ENCODE data around the gene SELL. TPM values are rescaled to one million over a fixed set of nuclear protein-coding genes. Genes with fewer than 3 reads are reported as not detected.
"Not testable (repeated sequence)": the region's sequence is repeated elsewhere in the genome, so short reads cannot be mapped to it uniquely, and the experiment has no call there.

Gene SELL
- total and polyA plus RNA-seq, 7 donors, result 0.55 to 62.9 (median 1.5) TPM

DNA sequence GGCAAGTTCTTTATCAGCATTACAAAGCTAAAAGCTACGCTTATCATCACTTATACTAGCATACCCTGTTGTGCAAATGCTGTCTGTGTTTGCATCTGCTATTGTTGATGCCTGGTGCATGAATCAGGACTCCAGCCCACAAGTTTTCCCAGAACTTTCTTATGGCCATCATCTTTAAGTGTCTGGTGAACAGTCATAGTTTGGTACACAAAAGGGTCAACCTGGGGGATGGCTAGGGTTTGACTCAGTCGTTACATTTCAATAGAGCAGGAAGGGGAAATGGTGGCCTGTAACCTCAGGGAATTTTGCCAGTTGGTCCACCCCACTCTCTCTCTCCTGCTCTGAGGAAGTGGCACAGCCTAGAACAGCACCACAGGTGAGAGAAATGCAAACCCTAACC lies 35.4 kb downstream of the SELL start:
- Histone ChIP-seq H3K4me1 (no peaks in the 10 kb centered on the region), H3K36me3 (no peaks in the 10 kb centered on the region), H3K9me3 (peaks cover 0 to 2% (median 0%) of the 10 kb centered on the region in 4 donors), H3K4me3 (no peak overlapping the region), H3K27ac (no peak overlapping the region), H3K27me3 (no peaks in the 10 kb centered on the region)
- intact Hi-C loops (cut with DNase I), result no loop called here
- DNase-seq, result no peak
- 39 to 46% methylated on average over 2 of the region's 2 CpGs for WGBS, 2 donors
- TF ChIP-seq POLR2AphosphoS5 (IDR thresholded peaks at IDR 0.05) (no peak), CTCF (IDR thresholded peaks at IDR 0.05) (no peak), EP300 (IDR thresholded peaks at IDR 0.05) (no peak), POLR2A (IDR thresholded peaks at IDR 0.05) (no peak)

DNA sequence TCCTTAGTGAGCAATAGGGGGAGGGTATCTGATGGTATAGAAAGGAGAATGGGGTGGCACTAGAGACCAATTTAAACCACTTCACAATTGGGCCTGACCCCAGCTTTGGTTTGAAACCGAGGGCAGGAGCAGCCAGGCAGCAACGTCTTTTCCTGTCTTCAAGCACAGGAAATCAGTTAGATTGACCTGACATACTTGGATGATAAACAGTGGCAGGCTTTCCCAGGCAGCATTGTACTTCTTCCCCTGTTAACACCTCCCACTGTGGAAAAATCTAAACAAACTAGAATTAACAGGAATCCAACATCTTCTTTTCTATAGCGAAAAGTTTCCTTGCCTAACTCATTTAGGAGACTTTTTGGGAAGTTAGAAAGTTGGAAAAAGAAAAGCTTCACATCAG lies 40.6 kb downstream of the SELL start:
- Histone ChIP-seq H3K36me3 (no peaks in the 10 kb centered on the region), H3K4me1 (no peaks in the 10 kb centered on the region), H3K27ac (no peak overlapping the region), H3K27me3 (no peaks in the 10 kb centered on the region), H3K4me3 (no peak overlapping the region), H3K9me3 (peaks cover 0 to 2% (median 0%) of the 10 kb centered on the region in 4 donors)
- intact Hi-C loops (cut with DNase I), result no loop called here
- TF ChIP-seq POLR2AphosphoS5 (IDR thresholded peaks at IDR 0.05) (no peak), CTCF (IDR thresholded peaks at IDR 0.05) (no peak), EP300 (IDR thresholded peaks at IDR 0.05) (no peak), POLR2A (IDR thresholded peaks at IDR 0.05) (no peak)
- DNase-seq, result no peak
- WGBS, 2 donors, result 23 to 52% methylated on average over 3 of the region's 3 CpGs

- H3K36me3 ChIP-seq; H3K4me3 ChIP-seq; H3K9me3 ChIP-seq; H3K4me1 ChIP-seq; intact Hi-C loops (cut with DNase I); H3K27me3 ChIP-seq; H3K27ac ChIP-seq; DNase-seq: not testable (repeated sequence)
- WGBS, 2 donors, result 97% methylated on average over 3 of the region's 3 CpGs
Observed at GRCh38 chr1:169670244-169670643, 41.2 kb downstream of the SELL start.

DNA sequence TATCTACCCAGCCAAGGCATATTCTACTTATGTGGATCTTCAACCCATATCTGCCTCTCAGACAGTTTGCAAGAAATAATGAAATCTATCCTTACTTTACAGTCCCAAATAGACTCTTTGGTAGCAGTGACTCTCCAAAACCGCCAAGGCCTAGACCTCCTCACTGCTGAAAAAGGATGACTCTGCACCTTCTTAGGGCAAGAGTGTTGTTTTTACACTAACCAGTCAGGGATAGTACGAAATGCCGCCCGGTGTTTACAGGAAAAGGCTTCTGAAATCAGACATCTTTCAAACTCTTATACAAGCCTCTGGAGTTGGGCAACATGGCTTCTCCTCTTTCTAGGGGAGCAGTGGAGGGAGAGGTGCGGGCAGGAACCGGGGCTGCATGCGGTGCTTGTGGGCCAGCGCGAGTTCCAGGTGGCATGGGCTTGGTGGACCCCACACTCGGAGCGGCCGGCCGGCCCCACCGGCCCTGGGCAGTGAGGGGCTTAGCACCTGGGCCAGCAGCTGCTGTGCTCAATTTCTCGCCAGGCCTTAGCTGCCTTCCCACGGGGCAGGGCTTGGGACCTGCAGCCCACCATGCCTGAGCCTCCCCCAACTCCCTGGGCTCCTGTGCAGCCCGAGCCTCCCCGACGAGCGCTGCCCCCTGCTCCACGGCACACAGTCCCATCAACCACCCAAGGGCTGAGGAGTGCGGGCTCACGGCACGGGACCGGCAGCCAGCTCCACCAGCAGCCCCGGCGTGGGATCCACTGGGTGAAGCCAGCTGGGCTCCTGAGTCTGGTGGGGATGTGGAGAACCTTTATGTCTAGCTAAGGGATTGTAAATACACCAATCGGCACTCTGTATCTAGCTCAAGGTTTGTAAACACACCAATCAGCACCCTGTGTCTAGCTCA lies 43.5 kb downstream of the SELL start:
- H3K27ac ChIP-seq; H3K4me3 ChIP-seq; DNase-seq; intact Hi-C loops (cut with DNase I); H3K4me1 ChIP-seq; H3K27me3 ChIP-seq; H3K36me3 ChIP-seq; H3K9me3 ChIP-seq: not testable (repeated sequence)
- 91 to 96% methylated on average over 27 of the region's 28 CpGs for WGBS, 2 donors

GRCh38 chr1:169667227-169667639 lies 44.2 kb downstream of the SELL start:
- H3K27ac ChIP-seq; H3K4me3 ChIP-seq; intact Hi-C loops (cut with DNase I); H3K27me3 ChIP-seq; H3K4me1 ChIP-seq; H3K36me3 ChIP-seq; H3K9me3 ChIP-seq; DNase-seq: not testable (repeated sequence)
- WGBS, 2 donors, result 57 to 59% methylated on average over 2 of the region's 2 CpGs

GRCh38 chr1:169662680-169663079 lies 48.7 kb downstream of the SELL start:
- H3K9me3 ChIP-seq; H3K27me3 ChIP-seq; H3K4me3 ChIP-seq; H3K27ac ChIP-seq; H3K4me1 ChIP-seq; intact Hi-C loops (cut with DNase I); H3K36me3 ChIP-seq; DNase-seq: not testable (repeated sequence)
- 71 to 77% methylated on average over 8 of the region's 8 CpGs for WGBS, 2 donors

GRCh38 chr1:169661066-169661465 lies 50.4 kb downstream of the SELL start:
- H3K4me1 ChIP-seq; H3K27me3 ChIP-seq; H3K4me3 ChIP-seq; intact Hi-C loops (cut with DNase I); H3K27ac ChIP-seq; DNase-seq; H3K9me3 ChIP-seq; H3K36me3 ChIP-seq: not testable (repeated sequence)
- WGBS, 2 donors, result 97 to 98% methylated on average over 16 of the region's 16 CpGs

DNA sequence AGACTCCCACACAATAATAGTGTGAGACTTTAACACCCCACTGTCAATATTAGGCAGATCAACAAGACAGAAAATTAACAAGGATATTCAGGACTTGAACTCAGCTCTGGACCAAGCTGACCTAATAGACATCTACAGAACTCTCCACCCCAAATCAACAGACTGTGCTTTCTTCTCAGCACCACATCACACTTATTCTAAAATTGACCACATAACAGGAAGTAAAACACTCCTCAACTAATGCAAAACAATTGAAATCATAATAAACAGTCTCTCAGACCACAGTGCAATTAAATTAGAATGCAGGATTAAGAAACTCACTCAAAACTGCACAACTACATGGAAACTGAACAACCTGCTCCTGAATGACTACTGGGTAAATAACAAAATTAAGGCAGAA lies 52.6 kb downstream of the SELL start:
- H3K4me3 ChIP-seq; H3K4me1 ChIP-seq; H3K27me3 ChIP-seq; H3K36me3 ChIP-seq; H3K27ac ChIP-seq; DNase-seq; intact Hi-C loops (cut with DNase I); H3K9me3 ChIP-seq: not testable (repeated sequence)

Measured in sigmoid colon (tissue), 7 donors.